NOMO-1 treated with DMSO at 0.1 percent for 48 hours (cell line): ENCODE results near the gene CORO2B.
A peak's percentile ranks its signal among the peaks of the same experiment; 100 is the strongest.

Experiments
- DNase-seq: peaks from one replicate; lab custom pipeline; 2025; ENCODE audit not compliant: unreplicated experiment; lab: John Stamatoyannopoulos, UW

Gene CORO2B

GRCh38 chr15:68553994-68554720, 24.6 kb upstream of the CORO2B start:
- DNase-seq, result peak; percentile 51

DNA sequence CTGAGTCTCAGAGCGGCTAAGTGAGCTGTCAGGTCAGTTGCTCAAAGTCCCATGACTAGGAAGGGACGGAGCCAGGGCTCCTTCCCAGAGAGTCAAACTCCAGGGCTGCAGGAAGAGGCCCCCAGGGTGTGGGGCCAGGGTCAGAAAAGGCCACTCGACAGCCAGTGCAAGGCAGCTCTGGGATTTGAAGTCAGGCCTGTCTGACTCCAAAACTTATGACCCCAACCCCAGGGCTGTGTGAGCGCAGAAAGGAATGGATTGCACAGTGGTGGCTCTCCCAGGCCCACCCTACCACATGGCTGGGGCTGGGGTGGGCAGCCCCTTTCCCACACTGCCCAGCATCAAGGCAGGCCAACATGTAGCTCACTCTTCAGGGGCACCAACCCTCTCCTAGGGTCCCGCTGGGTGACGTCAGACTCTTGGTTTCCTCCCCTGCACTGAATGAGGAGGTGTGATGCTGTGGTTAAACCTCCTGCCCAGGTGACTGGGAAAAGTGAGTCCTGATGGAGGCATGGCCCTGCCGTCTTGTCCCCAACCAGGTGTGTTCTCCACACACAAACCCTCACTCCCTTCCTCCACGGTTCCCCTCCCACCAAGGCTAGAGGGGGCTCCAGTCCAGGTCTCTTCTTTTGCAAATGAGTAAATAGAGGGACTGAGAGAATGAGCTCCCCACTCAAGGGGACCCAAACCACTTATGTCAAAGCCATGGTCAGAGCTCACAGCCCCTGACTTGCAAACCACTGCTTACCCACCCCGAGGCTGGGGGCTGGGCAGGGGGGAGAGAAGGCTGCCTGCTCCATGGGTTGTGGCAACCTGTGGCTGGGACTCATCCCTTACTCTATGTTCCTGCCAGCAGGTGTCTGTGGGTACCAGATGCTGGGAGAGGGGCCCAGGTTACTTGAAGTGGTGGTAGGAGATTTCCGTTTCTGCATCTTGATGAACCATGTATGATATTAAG, 23.8 kb upstream of the CORO2B start:
- no peak for DNase-seq

- no peak for DNase-seq
Measured at GRCh38 chr15:68555679-68556037, 23.1 kb upstream of the CORO2B start.

GRCh38 chr15:68556139-68556990, 22.4 kb upstream of the CORO2B start:
- no peak for DNase-seq

DNA sequence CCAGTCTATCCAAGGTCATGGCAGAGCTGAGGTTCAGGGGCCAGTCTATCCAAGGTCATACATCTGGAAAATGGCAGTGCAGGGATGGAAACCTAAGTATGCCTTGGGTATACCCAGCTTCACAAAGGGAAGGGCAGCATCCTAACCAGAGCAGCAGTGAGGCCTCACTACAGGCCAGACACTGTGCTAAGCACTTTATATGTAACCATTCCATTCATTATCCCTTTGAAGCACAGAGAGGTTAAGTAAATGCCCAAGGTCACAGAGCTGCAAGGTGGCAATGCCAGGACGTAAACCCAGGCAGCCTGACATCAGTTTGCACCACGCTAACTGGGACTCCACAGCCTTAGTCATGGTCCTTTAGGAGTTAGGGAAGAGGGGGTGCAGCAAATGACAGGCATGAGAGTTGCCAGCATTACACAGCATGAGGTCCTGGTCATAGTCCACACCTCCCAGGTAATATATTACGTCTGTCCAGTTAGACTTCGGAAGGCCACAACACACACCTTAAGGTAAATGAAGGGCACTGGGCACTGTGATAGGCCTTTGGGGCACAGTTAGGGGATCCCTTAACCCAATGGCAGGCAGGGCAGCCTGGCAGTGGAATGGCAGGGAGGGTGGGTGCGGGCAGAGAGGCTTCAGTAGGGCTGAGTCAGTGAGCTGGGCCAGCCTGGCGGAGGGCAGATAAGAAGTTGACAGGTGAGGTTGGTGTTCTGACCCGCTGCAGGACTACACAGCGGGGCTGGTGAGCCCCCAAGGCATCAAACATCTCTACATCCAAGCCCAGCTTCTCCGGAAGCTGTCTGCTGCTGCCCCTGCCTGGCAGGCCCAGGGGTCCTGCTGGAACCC, 21.1 kb upstream of the CORO2B start:
- no peak for DNase-seq

DNA sequence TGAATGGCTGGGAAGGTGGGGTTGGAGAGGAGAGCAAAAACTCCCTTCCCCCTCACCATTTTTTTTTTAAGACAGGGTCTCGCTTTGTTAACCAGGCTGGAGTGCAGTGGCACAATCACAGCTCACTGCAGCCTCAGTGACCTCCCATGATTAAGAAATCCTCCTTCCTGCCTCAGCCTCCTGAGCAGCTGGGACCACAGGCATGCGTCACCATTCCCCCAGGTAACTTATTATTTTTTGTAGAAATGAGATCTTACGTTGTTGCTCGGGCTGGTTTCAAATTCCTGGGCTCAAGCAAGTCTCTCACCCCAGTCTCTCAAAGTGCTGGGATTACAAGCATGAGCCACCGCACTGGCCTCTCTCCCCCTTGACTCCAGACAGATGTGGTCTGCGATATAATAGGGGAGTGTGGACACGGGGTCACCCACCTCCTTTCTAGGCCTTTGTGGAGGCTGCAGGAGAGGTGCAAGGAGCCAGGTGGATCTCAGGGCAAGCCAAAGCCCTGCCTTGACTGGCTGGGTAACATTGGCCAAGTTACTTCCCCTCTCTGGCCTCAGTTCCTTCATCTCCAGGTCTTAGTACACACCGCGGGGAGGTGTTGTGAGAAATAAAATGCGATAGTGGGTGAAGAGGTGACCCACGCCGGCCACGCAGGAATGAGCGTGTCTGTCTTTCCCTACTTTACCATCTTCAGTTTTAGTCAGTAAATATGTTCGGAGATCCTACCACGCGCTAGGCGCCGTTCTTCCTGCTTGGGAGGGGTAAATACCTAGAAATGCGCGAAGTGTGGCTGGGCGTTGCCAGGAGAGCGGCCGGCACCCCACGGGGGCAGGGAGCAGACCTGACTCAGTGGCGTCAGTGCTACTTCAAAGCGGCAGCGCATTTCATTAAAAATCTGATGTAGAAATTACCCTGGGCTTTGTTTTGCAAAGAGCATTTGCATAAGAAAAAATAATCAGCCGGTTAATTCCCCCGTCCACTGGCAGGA, 20.2 kb upstream of the CORO2B start:
- DNase-seq, result peak; percentile 9

- peak; percentile 37 for DNase-seq
Measured at GRCh38 chr15:68559345-68560310, 19.2 kb upstream of the CORO2B start.

DNA sequence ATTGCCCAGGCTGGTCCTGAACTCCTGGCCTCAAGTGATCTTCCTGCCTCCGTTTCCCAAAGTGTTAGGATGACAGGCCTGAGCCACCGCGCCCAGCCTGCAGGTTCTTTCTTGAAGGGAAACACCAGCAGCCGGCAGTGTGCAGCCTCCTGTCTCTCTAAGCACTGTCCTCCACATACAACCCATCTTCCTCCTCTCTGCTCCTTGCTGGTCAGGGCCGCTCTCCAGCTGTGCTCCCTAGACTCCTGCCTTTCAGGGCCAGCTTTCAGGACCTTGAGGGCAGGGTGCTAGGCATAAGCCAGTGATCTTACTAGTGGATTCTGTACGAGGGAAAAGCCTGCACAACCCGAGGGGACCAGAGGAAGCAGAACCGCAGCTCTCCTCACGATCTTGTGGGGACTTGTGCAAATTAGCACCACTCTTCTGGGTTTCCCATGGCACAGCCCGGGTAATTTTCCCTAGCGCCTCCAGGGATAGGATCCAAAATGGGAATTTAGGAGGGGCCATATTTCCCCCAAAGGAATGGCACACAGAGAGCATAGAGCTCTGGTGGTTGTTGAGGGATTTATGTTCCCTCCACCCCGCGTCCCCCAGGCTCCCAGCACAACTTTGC, 18.2 kb upstream of the CORO2B start:
- DNase-seq, result no peak

GRCh38 chr15:68561171-68561900, 17.5 kb upstream of the CORO2B start:
- DNase-seq, result no peak

DNA sequence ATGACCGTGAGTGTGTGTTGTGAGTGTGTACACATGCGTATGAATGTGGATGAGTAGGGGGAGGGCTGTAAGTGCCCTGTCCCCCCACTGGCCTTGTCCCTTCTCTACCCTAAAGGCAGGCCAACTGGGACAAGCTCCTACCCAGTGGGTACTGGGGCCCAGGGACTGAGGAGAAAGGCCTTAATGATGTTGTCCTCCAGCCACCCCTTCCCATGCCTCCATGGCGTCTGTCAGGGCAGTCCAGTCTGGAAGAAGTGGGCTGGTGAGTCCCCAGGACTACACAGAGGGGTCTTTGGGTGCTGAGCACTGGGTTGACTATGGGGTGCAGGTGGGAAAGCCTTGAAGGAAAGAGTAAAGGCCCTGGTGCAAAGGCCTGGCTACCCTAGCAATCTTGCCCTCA, 16.9 kb upstream of the CORO2B start:
- no peak for DNase-seq

DNA sequence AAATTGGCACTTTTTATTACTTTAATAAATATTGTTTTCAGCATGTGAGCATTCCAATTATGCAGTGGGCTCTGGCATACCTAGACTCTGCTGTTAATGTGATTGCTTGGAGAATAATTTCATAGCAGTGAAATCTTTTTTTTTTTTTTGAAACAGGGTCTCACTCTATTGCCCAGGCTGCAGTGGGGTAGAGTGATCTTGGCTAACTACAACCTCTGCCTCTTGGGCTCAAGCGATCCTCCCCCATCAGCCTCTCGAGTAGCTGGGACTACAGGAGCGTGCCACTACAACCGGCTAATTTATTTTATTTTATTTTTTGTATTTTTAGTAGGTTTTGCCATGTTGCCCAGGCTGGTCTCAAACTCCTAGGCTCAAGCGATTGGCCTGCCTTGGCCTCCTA, 14.6 kb upstream of the CORO2B start:
- DNase-seq, result no peak

DNA sequence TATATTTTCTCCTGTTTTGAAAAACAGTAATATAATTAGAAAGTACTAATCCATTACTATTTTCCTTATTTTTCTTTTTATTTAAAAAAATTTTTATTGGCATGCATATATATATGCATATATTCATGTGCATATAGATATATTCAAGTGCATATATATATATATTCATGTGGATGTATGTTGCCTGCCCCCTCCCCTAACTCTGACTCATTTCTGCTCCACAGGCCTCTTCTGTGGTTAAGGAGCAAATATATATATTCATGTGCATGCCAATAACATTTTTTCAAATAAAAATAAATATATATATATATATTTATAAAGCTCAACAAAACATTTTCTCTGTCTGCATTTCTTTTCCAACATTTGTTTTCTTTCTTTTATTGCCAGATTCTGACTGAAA, 13.6 kb upstream of the CORO2B start:
- DNase-seq, result no peak

GRCh38 chr15:68565726-68566125, 13.1 kb upstream of the CORO2B start:
- DNase-seq, result no peak

DNA sequence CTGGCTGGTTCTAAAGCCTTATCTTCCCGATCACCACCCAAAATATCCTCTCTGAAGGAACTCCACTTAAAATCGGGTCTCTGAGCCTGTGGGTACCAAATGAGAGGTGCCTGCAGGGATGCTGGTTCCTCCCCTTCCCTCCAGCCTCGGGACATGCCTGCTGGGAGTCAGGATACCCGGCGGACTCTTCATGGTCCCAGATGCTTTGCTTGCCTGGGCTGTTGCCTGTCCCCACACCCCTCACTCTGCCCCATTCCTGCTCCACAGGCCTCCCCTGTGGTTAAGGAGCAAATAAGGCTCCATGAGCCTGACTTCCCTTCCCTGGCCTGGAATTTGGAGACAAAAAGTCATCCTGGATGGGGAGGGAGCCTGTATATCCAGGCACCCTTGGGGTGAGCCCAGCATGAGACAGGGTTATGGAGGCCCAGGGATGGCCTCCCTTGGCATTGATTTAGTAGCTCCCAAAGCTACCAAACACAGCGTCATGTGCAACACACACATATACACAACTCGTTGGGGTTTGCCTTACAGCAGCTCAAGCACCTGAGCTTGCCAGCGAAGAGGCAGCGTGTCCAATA, 12.3 kb upstream of the CORO2B start:
- no peak for DNase-seq

- no peak for DNase-seq
Measured at GRCh38 chr15:68567345-68567744, 11.4 kb upstream of the CORO2B start.

GRCh38 chr15:68570974-68571373, 7.8 kb upstream of the CORO2B start:
- no peak for DNase-seq

- no peak for DNase-seq
Measured at GRCh38 chr15:68571582-68571981, 7.2 kb upstream of the CORO2B start.
